Omental fat pad (tissue), 4 donors: ENCODE results near the gene PDE8B. TPM values are rescaled to one million over a fixed set of nuclear protein-coding genes. Genes with fewer than 3 reads are reported as not detected.
A peak's percentile ranks its signal among the peaks of the same experiment; 100 is the strongest.

Source experiments
- ATAC-seq: fragments of 150-250 bp; one replicate; pipeline ENCODE4 v1.9.1; 2016; ENCODE audit warnings: mild to moderate bottlenecking, moderate library complexity; ENCODE audit not compliant: low FRiP score
- DNase-seq: peaks from one replicate; pipeline ENCODE4 v3.0.0-alpha.2; 2019; ENCODE audit warnings: low spot score
- total RNA-seq, 4 donors: library from RNA; depleted of rRNA; stranded (reverse); fragments of >200 nt; gene quantifications; one replicate each; pipeline ENCODE4 v1.1.0, GENCODE V29; 2016
- TF ChIP-seq, protein P1 (sequence below), 3 donors: fragments of 450-650 bp; IDR thresholded peaks; one replicate each; pipeline ENCODE4 v1.5.1; 2016 to 2017; ENCODE audit warnings: antibody characterized with exemption in 3 of 3, mild to moderate bottlenecking in 3 of 3, moderate library complexity in 2 of 3

Gene PDE8B
- total RNA-seq, 4 donors from 2014 or later = 20.5 to 53.1 (median 36.9) TPM

DNA sequence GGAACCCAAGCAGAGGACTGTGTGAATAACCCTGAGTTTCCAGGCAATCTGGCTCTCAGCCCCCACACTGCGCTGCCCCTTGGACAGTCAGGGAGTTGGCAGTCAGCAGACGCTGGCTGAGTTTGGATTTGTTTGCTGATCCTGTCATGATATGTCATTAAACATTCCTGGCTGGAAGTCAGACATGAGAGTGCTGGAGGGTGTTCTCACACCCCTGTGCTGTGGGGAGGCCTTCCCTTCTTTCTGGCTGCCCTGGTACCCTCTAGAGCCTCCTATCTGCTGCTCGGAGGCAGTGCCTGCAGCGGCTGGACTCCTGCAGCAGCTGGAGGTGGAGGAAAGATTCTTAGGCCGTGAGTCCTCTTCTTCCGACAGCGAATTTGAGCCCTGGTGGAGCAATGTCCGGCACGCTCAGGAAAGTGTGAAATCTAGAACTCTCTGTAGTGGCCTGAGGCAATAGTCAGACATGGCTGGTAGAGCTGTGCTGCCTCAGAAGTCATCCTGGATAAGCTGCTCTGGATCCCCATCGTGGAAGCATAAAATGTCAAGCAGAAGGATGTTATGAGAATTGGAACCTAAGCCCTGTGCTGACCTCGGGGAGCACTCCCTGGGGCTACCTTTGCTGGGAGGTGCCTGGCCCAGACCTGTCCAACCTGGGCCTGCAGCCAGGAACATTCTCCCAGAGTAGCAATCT, 72.0 kb downstream of the PDE8B start:
- ATAC-seq (peak; percentile 91), DNase-seq (no peak)
- TF ChIP-seq, protein P1, sequence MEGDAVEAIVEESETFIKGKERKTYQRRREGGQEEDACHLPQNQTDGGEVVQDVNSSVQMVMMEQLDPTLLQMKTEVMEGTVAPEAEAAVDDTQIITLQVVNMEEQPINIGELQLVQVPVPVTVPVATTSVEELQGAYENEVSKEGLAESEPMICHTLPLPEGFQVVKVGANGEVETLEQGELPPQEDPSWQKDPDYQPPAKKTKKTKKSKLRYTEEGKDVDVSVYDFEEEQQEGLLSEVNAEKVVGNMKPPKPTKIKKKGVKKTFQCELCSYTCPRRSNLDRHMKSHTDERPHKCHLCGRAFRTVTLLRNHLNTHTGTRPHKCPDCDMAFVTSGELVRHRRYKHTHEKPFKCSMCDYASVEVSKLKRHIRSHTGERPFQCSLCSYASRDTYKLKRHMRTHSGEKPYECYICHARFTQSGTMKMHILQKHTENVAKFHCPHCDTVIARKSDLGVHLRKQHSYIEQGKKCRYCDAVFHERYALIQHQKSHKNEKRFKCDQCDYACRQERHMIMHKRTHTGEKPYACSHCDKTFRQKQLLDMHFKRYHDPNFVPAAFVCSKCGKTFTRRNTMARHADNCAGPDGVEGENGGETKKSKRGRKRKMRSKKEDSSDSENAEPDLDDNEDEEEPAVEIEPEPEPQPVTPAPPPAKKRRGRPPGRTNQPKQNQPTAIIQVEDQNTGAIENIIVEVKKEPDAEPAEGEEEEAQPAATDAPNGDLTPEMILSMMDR (IDR thresholded peaks at IDR 0.05) = no peak

GRCh38 chr5:77285251-77285841, 74.9 kb downstream of the PDE8B start:
- TF ChIP-seq, protein P1 (IDR thresholded peaks at IDR 0.05) = no peak
- ATAC-seq (no peak), DNase-seq (no peak)

DNA sequence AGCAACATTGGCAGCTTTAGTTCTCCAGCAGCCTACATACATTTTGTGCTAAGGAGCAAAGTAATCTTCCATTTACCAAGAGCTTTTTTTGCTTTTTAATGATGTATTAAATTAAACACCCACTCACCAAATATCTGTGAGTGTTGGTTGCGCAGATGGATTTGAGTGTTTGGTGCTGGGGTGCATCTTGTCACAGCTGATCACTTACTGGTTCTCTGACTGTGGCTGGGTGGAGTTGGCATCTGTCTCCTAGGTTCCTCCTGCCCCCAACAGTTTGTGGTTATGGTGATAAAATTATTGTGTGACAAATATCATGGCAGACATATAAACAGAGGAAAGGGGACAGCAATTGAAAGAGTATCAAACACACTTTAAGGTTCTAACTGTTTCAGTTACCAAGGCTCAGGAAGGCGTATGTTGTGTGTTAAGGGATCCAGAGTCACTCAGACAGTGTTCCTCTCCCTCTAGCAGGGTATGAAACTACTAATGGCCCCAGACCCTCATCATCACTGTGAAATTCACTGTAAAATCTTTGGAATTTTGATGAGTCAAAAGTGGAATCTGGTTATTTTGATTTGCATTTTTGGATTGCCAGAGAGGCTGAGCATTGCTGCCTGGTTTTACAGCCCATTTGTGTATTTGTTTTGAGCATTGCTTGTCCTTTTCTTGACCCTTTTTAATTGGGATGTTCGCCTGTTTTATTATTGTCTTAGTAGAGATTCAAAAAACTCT, 81.7 kb downstream of the PDE8B start:
- DNase-seq = no peak
- ATAC-seq = no peak
- TF ChIP-seq, protein P1 (IDR thresholded peaks at IDR 0.05) = no peak

- TF ChIP-seq, protein P1 (IDR thresholded peaks at IDR 0.05) = no peak
- ATAC-seq (no peak), DNase-seq (no peak)
Observed at GRCh38 chr5:77294185-77294584, 83.7 kb downstream of the PDE8B start.

- TF ChIP-seq, protein P1 (IDR thresholded peaks at IDR 0.05) = no peak
- ATAC-seq = no peak
Observed at GRCh38 chr5:77295863-77296378, 85.4 kb downstream of the PDE8B start.

DNA sequence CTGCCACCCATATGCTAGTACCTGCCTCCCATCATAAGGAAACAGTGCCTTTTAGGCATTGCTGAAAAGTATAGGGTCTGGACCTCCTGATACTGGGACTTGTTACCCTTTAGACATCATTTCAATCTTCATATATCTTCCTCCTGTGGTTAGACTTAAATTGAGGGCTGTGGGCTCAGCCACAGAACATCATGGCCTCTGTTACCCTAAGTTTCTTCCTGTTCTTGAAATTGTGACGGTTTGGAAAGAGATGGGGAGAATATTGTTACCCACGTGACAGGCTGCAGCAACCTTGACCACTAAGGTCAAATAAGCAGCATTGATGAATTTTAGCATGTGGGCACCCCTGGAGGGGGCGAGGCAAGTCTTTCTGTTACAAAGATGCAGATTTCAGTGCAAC, 87.7 kb downstream of the PDE8B start:
- no peak for DNase-seq
- ATAC-seq = no peak
- TF ChIP-seq, protein P1 (IDR thresholded peaks at IDR 0.05) = no peak

More at GRCh38 chr5:77295863-77296378, 85.4 kb downstream of the PDE8B start:
- no peak for DNase-seq
